NCI-H748 (cell line): ENCODE data around the gene ABHD17C.
"Not testable (repeated sequence)": the region's sequence is repeated elsewhere in the genome, so short reads cannot be mapped to it uniquely, and the experiment has no call there.

Experiments used
- DNase-seq: peaks from one replicate; lab custom pipeline; 2025; ENCODE audit not compliant: unreplicated experiment; lab: John Stamatoyannopoulos, UW

Gene ABHD17C

DNA sequence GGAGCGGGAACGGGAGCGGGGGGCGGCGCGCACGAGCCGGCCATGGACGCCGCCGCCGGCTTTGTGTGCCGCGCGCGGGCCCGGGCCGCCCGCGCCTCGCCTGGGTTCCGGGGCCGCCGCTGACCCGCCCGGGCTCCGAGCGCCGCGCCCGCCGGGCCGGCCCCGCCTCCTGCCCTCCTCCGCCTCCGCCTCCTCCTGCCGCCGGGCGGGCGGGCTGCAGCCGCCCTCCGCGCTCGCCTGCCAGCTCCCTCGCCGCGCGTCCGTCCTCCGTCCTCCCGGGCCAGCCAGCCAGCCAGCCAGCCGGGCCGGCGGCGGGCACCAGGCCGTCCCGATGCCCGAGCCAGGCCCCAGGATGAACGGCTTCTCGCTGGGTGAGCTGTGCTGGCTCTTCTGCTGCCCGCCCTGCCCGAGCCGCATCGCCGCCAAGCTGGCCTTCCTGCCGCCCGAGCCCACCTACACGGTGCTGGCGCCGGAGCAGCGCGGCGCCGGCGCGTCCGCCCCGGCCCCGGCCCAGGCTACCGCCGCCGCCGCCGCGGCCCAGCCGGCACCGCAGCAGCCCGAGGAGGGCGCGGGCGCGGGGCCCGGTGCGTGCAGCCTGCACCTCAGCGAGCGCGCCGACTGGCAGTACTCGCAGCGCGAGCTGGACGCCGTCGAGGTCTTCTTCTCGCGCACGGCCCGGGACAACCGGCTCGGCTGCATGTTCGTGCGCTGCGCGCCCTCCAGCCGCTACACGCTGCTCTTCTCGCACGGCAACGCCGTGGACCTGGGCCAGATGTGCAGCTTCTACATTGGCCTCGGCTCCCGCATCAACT lies at the start of gene ABHD17C:
Gene ABHD17C, plus strand, starts transcription at position 212 of the 812 bp plus-strand sequence. Its CDS starts 120 bp downstream, at position 332.
- DNase-seq = peak; percentile 60

- DNase-seq = no peak
Observed at GRCh38 chr15:80645494-80646065, 49.5 kb upstream of the ABHD17C start.

GRCh38 chr15:80647424-80647823 lies 47.7 kb upstream of the ABHD17C start:
- not testable (repeated sequence) for DNase-seq

DNA sequence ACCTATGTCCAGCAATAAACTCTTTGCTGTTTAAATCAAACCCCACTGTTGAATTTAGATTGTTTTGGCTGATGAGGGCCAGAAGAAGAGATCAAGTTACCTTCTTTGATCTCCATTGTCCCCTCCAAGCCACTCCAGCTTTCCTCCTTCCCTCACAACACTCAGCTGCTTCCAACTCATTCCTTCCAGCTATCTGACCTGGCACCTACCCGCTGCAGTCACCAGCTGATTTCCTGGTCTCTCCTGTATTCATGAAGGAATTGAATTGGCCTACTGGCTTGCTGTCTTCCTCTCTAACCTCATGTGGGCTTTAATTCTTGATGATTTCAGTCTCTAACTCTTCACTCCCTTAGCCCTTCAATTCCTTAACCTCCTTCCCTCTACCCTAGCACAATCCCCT lies 40.8 kb upstream of the ABHD17C start:
- no peak for DNase-seq

GRCh38 chr15:80659375-80659774 lies 35.7 kb upstream of the ABHD17C start:
- DNase-seq = no peak

DNA sequence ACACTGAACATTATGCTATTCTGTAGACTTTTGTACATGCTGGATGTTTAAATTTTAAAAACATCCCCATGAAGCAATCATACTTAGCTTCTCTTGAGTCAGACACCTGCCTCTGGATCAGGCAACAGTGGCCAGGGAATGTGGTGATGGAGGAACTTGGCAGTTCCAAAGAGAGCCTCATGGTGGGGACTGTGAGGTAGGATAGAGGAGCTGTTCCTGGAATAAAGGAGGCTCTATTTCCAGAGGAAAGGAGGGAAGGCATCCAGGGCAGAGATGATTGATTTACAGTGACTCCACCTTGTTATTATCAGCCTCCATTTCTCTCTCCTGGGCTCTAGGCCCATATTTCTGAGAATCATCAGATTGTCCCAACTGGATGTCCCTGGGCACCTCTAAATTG lies 35.0 kb upstream of the ABHD17C start:
- DNase-seq = peak; percentile 52

DNA sequence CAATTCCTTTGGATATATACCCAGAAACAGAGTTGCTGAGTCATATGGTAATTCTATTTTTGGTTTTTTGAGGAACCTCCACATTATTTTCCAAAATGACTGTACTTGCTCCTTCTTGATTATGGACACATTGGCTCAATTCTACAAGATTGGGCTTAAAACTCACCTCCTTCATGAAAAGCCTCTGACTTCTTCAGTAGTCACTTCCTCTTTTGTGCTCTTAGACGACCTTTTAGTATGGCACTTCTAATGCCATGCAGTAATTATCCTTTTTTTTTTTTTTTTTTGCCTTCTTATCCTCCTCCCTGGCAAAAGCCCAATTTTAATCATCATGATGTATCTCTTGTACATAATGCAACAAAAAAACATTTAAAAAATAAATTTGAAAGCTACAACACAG lies 33.0 kb upstream of the ABHD17C start:
- no peak for DNase-seq

- no peak for DNase-seq
Observed at GRCh38 chr15:80662757-80663553, 32.2 kb upstream of the ABHD17C start.

GRCh38 chr15:80665151-80665550 lies 30.0 kb upstream of the ABHD17C start:
- no peak for DNase-seq

DNA sequence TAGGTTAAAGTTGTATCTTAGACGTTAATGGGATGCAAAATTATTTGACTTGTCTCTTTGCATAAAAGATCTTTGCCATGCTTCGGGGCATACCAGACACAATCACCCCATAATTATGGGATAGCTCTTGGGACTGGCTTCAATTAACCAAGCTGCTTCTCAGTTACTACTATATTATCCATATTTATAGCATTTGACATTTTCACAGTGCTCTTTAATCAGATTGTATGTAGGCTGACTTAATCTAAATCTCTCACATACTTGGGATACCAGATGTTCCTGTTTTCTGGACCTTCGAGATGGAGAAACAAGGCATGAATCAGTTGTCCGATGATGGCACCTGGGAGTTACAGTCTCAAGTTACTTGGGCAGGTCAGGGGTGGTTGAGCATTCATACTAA lies 27.2 kb upstream of the ABHD17C start:
- DNase-seq = no peak

GRCh38 chr15:80668546-80669236 lies 26.4 kb upstream of the ABHD17C start:
- no peak for DNase-seq

DNA sequence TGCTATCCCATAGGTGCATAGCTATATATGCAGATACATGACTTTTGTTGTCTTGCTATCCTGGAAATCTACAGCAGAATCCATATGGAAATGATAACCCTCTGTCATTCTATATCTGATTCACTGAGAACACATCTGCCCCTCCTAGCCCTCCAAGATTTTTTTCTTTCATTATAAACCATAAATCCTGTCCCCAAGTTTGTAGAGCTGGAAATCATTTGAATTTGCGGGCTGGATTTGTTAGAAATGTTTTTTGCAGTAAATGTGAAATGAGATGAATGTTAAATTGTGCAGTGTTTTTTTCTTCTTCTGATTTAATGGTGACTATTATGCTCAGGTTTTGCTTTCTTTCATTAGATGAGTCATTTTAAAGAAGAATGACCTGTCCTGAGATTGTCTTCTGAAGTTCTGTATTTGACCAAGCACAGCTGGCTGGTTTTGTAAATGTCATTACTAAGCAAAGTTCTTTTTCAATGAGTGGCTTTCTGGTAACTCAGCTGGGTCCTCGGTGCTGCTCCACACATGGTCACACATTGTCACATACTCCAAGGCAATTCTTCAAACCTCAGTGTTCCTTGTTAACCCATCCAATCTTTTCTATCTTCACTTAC lies 25.3 kb upstream of the ABHD17C start:
- DNase-seq = no peak

- DNase-seq = no peak
Observed at GRCh38 chr15:80673561-80674244, 21.4 kb upstream of the ABHD17C start.

GRCh38 chr15:80674245-80674614 lies 20.9 kb upstream of the ABHD17C start:
- no peak for DNase-seq

GRCh38 chr15:80677041-80677440 lies 18.1 kb upstream of the ABHD17C start:
- DNase-seq = no peak

DNA sequence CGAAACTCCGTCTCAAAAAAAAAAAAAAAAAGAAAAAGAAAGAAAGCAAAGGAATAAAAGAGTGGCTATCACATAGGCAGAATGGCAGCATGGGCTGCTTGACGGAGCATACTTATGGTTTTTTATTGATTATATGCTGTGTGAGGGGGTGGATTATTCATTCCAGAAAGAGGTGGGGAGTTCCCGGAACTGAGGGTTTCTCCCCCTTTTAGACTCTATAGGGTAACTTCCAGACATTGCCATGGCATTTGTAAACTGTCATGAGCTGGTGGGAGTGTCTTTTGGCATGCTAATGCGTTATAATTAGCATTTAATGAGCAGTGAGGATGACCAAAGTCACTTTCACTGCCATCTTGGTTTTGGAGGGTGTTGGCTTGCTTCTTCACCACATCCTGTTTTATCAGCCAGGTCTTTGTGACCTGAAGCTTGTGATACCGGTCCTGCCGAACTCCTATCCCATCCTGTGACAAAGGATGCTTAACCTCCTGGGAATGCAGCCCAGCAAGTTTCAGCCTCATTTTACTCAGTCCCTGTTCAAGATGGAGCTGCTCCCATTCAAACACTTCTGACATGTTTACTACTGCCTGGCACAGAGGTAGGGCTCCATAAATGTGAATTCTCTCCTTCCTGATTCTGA lies 15.8 kb upstream of the ABHD17C start:
- DNase-seq = no peak

- no peak for DNase-seq
Observed at GRCh38 chr15:80679804-80680175, 15.3 kb upstream of the ABHD17C start.

- no peak for DNase-seq
Observed at GRCh38 chr15:80682201-80682600, 12.9 kb upstream of the ABHD17C start.

DNA sequence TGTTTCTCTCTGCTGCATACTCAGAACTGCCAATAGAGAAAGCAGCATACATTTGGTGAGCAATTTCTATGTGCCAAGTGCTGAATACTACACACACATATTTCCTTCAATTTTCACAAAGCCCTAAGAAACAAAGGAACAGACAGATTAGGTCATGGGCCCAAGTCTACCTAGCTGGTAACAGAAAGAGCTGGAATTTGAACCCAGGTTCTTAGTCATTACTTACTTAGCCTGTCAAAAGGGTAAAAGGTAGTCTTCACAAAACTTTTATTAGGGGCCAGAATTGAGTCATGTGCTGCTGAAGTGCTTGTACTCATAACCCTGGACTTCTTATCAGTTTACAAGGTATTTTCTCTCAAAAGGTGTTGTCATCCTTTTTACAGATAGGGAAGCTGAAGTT lies 10.4 kb upstream of the ABHD17C start:
- no peak for DNase-seq

- DNase-seq = no peak
Observed at GRCh38 chr15:80685628-80686027, 9.5 kb upstream of the ABHD17C start.
